ENCODE results near the gene CSF1.

The CSF1 gene

GRCh38 chr1:109922326-109922725, 11.7 kb downstream of the CSF1 start:
- no peak for FAIRE-seq

GRCh38 chr1:109923131-109923945, 12.7 kb downstream of the CSF1 start:
- no peak for FAIRE-seq

- FAIRE-seq: no peak
These were observed 13.3 kb downstream of the CSF1 start for GRCh38 chr1:109923946-109924275.

- no peak for FAIRE-seq
These were observed 13.7 kb downstream of the CSF1 start for GRCh38 chr1:109924316-109924715.

GRCh38 chr1:109925159-109925990, 14.7 kb downstream of the CSF1 start:
- no peak for FAIRE-seq

GRCh38 chr1:109926662-109927300, 16.1 kb downstream of the CSF1 start:
- no peak for FAIRE-seq

- FAIRE-seq: no peak
These were observed 16.7 kb downstream of the CSF1 start for GRCh38 chr1:109927356-109927755.

GRCh38 chr1:109927911-109928321, 17.3 kb downstream of the CSF1 start:
- no peak for FAIRE-seq

GRCh38 chr1:109928591-109929111, 18.0 kb downstream of the CSF1 start:
- FAIRE-seq: no peak

GRCh38 chr1:109929170-109929569, 18.5 kb downstream of the CSF1 start:
- no peak for FAIRE-seq

- FAIRE-seq: no peak
These were observed 19.1 kb downstream of the CSF1 start for GRCh38 chr1:109929588-109930251.

- FAIRE-seq: no peak
These were observed 19.8 kb downstream of the CSF1 start for GRCh38 chr1:109930252-109930993.

- FAIRE-seq: no peak
These were observed 20.6 kb downstream of the CSF1 start for GRCh38 chr1:109931189-109931731.

GRCh38 chr1:109931911-109932636, 21.4 kb downstream of the CSF1 start:
- no peak for FAIRE-seq

GRCh38 chr1:109932679-109933078, 22.0 kb downstream of the CSF1 start:
- FAIRE-seq: no peak

GRCh38 chr1:109933856-109934711, 23.4 kb downstream of the CSF1 start:
- FAIRE-seq: no peak

- no peak for FAIRE-seq
These were observed 24.8 kb downstream of the CSF1 start for GRCh38 chr1:109935451-109935900.

- no peak for FAIRE-seq
These were observed 27.1 kb downstream of the CSF1 start for GRCh38 chr1:109937738-109938137.

- no peak for FAIRE-seq
These were observed 27.9 kb downstream of the CSF1 start for GRCh38 chr1:109938556-109938955.

- no peak for FAIRE-seq
These were observed 31.8 kb downstream of the CSF1 start for GRCh38 chr1:109942434-109942833.
